Naive B cell (primary cell): ENCODE results near the gene CIT. TPM values are rescaled to one million over a fixed set of nuclear protein-coding genes. Genes with fewer than 3 reads are reported as not detected.

Experiments
- ATAC-seq, 2 donors: fragments of 150-1000 bp; cut with Tn5 transposase; 2 replicates each; pipeline ENCODE4 v1.10.0; 2021; ENCODE audit warnings: low read depth in 2 of 2, mild to moderate bottlenecking in 2 of 2, moderate library complexity in 2 of 2
- DNase-seq: peaks from one replicate; pipeline ENCODE4 v3.0.0; 2022
- H3K27ac Mint-ChIP-seq, 6 donors: one replicate each; pipeline ENCODE4 v1.8.0; 2020 to 2022; ENCODE audit warnings: mild to moderate bottlenecking in 6 of 6, mixed read lengths in 6 of 6, moderate library complexity in 5 of 6, inconsistent platforms in 2 of 6
- H3K27me3 Mint-ChIP-seq, 3 donors: one replicate each; pipeline ENCODE4 v1.8.0; 2021 to 2022; ENCODE audit warnings: mixed read lengths in 3 of 3, mild to moderate bottlenecking in 1 of 3
- H3K36me3 Mint-ChIP-seq, 2 donors: one replicate each; pipeline ENCODE4 v1.8.0; 2020 to 2022; ENCODE audit warnings: mixed read lengths in 2 of 2, inconsistent platforms in 1 of 2, mild to moderate bottlenecking in 1 of 2
- H3K4me1 Mint-ChIP-seq, 3 donors: one replicate each; pipeline ENCODE4 v1.8.0; 2020 to 2022; ENCODE audit warnings: mixed read lengths in 3 of 3, inconsistent platforms in 1 of 3, mild to moderate bottlenecking in 1 of 3, moderate library complexity in 1 of 3
- H3K4me3 Mint-ChIP-seq, 8 donors: one replicate each; pipeline ENCODE4 v1.8.0; 2020 to 2022; ENCODE audit warnings: mild to moderate bottlenecking in 8 of 8, mixed read lengths in 8 of 8, moderate library complexity in 8 of 8, inconsistent platforms in 2 of 8
- H3K9me3 Mint-ChIP-seq, 7 donors: one replicate each; pipeline ENCODE4 v1.8.0; 2020 to 2022; ENCODE audit warnings: mixed read lengths in 7 of 7, mild to moderate bottlenecking in 5 of 7, inconsistent platforms in 2 of 7, moderate library complexity in 1 of 7
- polyA plus RNA-seq, 6 donors: library from polyadenylated mRNA; unstranded; fragments of 300-500 nt; fragmentation: Illumina TruSeq; gene quantifications; one replicate each; pipeline ENCODE4 v1.2.3, GENCODE V29; 2021; ENCODE audit warnings: low read depth in 6 of 6

CIT gene, protein sequence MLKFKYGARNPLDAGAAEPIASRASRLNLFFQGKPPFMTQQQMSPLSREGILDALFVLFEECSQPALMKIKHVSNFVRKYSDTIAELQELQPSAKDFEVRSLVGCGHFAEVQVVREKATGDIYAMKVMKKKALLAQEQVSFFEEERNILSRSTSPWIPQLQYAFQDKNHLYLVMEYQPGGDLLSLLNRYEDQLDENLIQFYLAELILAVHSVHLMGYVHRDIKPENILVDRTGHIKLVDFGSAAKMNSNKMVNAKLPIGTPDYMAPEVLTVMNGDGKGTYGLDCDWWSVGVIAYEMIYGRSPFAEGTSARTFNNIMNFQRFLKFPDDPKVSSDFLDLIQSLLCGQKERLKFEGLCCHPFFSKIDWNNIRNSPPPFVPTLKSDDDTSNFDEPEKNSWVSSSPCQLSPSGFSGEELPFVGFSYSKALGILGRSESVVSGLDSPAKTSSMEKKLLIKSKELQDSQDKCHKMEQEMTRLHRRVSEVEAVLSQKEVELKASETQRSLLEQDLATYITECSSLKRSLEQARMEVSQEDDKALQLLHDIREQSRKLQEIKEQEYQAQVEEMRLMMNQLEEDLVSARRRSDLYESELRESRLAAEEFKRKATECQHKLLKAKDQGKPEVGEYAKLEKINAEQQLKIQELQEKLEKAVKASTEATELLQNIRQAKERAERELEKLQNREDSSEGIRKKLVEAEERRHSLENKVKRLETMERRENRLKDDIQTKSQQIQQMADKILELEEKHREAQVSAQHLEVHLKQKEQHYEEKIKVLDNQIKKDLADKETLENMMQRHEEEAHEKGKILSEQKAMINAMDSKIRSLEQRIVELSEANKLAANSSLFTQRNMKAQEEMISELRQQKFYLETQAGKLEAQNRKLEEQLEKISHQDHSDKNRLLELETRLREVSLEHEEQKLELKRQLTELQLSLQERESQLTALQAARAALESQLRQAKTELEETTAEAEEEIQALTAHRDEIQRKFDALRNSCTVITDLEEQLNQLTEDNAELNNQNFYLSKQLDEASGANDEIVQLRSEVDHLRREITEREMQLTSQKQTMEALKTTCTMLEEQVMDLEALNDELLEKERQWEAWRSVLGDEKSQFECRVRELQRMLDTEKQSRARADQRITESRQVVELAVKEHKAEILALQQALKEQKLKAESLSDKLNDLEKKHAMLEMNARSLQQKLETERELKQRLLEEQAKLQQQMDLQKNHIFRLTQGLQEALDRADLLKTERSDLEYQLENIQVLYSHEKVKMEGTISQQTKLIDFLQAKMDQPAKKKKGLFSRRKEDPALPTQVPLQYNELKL (N-terminal part only)
- 1 to 10 TPM in 1 of 6 donors, under 1 TPM in 3, not detected in 2; 0.34 to 1.1 (median 0.58) TPM for polyA plus RNA-seq

DNA sequence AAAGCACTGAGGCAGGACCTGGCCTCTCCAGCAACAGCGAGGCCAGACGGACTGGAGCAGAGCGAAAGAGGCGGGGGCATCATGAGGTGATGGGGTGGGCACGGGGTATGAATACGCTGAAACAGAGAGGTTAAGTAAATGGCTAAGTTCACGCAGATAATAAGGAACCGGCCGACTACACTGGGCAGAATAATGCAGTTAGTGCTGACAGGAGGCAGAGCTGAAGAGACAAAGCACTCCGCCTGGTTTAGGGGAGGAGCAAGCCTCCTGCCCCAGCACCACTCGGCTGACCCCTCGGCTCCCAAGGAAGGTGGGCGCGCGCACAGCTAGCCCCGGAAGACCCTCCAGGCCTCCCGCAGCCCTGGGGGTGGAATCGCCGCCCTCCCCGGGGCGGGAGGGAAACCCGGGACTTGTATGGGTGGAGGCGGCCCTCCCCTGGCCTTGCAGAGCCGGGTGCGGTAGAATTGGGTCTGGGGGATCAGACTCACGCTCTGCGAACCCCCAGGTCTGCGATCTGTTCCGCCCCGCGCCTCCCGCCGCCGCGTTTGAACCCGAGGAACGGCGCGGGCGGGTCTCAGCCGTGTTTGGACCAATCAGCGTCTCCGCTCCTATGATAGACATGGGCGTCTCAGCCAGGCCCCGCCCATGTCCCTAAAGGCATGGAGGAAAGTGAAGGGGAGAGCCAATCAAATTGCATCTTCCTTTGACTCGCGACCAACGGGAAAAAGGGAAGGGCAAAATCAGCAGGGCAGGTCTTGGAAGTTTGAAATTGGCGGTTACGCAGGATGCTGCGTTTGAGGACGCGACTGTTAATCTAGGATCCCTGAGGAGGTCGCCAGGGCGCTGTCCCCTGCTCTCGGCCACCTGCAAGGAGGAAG, at the start of gene CIT:
Gene CIT (minus strand): TSS at position 560 of the 878 bp plus-strand sequence. CDS start 1,152 bp downstream, outside the sequence.
- H3K27ac Mint-ChIP-seq = peak within 1 kb of the TSS in 4 of 6 donors; percentile 56 to 79 (median 60)
- peaks cover 0 to 4% (median 0%) of the 10 kb centered on the region in 3 donors for H3K27me3 Mint-ChIP-seq
- peaks cover 9 to 13% (median 11%) of the 10 kb centered on the region in 3 donors for H3K4me1 Mint-ChIP-seq
- no peaks in the 10 kb centered on the region for H3K9me3 Mint-ChIP-seq
- H3K36me3 Mint-ChIP-seq = no peaks in the 10 kb centered on the region
- DNase-seq (peak; percentile 72), ATAC-seq (peak; percentile 99)
- H3K4me3 Mint-ChIP-seq = peak within 1 kb of the TSS; percentile 81 to 94 (median 89)

DNA sequence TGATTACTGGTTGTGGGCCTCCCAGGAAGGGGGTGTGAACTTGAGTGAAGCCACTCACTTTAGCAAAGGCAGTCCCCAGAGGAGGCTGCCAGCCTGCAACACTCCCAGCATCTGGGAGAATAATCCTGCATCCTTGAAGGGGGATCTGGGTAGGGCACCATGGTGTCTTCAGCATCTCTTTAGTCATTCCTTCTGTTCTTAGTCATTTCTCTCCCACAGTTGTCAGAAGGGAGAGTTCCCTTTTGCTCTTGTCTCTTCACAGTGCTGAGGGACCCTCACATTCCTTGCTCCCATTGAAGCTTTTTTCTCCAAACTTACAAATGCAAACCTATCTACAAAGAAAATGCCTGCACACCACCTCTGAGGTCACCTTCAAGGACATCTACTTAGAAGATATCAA, 48.1 kb upstream of the CIT start:
- H3K4me3 Mint-ChIP-seq = no peak overlapping the region

DNA sequence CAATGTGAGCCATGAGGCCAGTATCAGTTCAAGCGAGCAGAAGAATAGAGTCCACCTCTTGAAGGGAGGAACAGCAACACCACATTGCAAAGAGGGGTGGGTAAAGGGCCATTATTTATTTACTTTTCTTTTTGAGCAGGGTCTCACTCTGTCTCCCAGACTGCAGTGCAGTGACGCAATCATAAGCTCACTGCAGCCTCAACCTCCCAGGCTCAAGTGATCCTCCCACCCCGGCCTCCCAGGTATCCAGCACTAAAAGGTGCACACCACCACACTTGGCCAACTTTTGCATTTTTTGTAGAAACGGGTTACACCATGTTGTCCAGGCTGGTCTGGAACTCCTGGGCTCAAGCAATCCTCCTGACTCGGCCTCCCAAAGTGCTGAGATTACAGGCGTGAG, 42.9 kb upstream of the CIT start:
- ATAC-seq = no peak
- no peaks in the 10 kb centered on the region for H3K4me1 Mint-ChIP-seq
- DNase-seq = no peak
- no peaks in the 10 kb centered on the region for H3K9me3 Mint-ChIP-seq
- no peaks in the 10 kb centered on the region for H3K36me3 Mint-ChIP-seq
- peaks cover 17 to 29% (median 18%) of the 10 kb centered on the region in 3 donors for H3K27me3 Mint-ChIP-seq
- no peak overlapping the region for H3K27ac Mint-ChIP-seq
- H3K4me3 Mint-ChIP-seq = no peak overlapping the region

More for the DNA sequence above, 48.1 kb upstream of the CIT start:
- peak overlapping the region in 2 of 6 donors; percentile 3 to 33 for H3K27ac Mint-ChIP-seq
- no peak for DNase-seq
- H3K4me1 Mint-ChIP-seq = no peaks in the 10 kb centered on the region
- no peaks in the 10 kb centered on the region for H3K9me3 Mint-ChIP-seq
- no peaks in the 10 kb centered on the region for H3K36me3 Mint-ChIP-seq
- no peak for ATAC-seq
- H3K27me3 Mint-ChIP-seq = peaks cover 12 to 14% (median 14%) of the 10 kb centered on the region in 3 donors

DNA sequence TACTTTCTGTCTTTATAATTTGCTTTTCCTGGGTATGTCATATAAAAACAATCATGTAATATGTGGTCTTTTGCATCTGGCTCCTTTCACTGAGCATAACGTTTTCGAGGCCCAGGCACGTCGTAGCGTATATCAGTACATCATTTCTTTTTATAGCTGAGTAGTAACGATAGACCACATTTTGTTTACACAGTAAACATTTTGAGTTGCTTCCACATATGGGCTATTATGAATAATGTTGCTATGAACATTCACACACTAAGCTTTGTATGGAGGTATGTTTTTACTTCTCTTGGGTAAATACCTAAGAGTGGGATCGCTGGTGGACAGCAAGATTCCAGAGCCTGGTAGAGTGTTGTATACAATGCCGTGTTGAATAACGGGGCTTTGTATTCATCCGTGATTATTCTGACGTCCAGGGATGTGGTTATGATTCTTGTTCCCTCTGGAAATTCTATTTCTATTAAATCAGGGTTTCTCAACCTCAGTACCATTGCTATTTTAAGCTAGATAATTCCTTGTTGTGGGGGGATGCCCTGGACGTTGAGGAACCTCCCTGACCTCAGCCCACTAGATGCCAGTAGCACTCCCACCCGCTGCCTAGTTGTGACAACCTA, 38.9 kb upstream of the CIT start:
- ATAC-seq = no peak
- Mint-ChIP-seq H3K9me3 (no peaks in the 10 kb centered on the region), H3K27me3 (peaks cover 10 to 21% (median 14%) of the 10 kb centered on the region in 3 donors), H3K36me3 (no peaks in the 10 kb centered on the region), H3K27ac (no peak overlapping the region), H3K4me1 (no peaks in the 10 kb centered on the region), H3K4me3 (no peak overlapping the region)
- no peak for DNase-seq

DNA sequence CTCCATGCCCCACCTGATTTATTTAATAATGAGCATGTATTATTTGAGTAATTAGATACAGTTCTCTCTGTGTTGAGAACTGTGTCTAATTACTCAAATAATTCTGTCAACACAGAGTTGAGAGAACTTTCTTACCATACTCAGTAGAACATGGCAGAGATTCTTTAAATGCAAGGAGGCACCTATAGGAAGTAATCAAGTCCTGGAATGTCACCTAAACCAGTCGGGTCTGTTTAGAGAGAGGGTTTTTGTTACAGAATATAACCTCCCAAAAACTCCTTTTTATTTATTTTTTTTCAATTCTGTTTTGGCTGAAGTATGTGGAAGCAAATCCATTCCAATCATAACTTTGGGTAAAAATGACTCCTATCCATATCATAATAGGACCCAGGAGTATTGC, 37.5 kb upstream of the CIT start:
- Mint-ChIP-seq H3K27me3 (peaks cover 9 to 22% (median 17%) of the 10 kb centered on the region in 3 donors), H3K9me3 (no peaks in the 10 kb centered on the region), H3K4me3 (no peak overlapping the region), H3K4me1 (no peaks in the 10 kb centered on the region), H3K36me3 (no peaks in the 10 kb centered on the region), H3K27ac (no peak overlapping the region)
- no peak for DNase-seq
- ATAC-seq = no peak

DNA sequence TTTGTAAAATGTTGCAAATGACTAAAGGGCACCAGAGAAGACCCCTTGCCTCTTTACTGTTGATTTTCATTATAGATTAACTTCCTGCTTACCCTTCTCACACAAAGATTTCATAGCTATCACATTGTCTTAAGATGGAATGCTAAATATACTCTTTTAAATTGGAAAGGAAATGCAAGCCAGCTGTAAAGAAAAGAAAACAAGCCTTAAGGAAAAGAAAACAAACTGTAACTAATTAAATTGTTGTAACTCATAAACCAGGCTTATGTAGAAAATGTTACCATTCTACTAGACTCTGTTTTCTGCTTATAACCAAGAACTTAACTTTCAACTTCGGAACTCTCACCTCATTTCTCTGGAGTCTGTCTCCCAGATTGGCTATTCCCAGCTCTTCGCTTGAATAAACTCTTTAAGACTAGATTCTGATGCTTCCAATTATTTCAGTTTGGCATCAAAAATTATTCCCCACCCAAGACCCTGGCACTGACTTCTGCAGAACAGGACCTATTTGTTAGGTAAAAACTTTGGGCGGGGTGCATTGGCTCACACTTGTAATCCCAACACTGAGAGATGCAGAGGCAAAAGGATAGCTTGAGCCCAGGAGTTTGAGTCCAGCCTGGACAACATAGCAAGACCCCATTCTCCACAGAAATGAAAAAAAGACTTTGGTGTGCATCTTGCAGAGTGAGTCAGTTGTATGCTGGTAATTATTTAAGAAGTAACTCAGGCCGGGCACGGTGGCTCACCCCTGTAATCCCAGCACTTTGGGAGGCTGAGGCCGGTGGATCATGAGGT, 36.6 kb upstream of the CIT start:
- Mint-ChIP-seq H3K27ac (no peak overlapping the region), H3K36me3 (no peaks in the 10 kb centered on the region), H3K4me3 (no peak overlapping the region), H3K27me3 (peaks cover 9 to 24% (median 17%) of the 10 kb centered on the region in 3 donors), H3K4me1 (no peaks in the 10 kb centered on the region), H3K9me3 (no peaks in the 10 kb centered on the region)
- no peak for DNase-seq
- ATAC-seq = no peak

DNA sequence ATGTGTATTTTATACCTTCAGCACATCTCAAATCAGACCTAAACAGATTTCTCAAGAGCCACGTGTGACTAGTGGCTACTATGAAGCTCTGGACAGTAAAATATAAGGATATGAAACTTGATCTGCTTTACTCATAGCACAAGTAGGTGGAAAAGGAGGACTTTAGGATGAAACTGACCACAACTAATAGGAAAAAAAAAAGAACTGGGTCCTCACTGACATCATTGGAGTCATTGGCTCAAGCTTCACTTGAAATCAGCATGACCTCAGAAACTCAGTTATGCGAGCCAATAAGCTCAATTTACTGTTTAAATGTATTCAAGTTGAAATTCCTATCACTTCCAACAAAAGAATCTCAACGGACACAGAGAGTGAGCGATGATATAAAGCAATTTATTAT, 34.1 kb upstream of the CIT start:
- Mint-ChIP-seq H3K4me1 (no peaks in the 10 kb centered on the region), H3K36me3 (no peaks in the 10 kb centered on the region), H3K4me3 (no peak overlapping the region), H3K9me3 (no peaks in the 10 kb centered on the region), H3K27me3 (peaks cover 4 to 24% (median 8%) of the 10 kb centered on the region in 3 donors), H3K27ac (peak overlapping the region in 1 of 6 donors; percentile 33)
- DNase-seq (no peak), ATAC-seq (no peak)

DNA sequence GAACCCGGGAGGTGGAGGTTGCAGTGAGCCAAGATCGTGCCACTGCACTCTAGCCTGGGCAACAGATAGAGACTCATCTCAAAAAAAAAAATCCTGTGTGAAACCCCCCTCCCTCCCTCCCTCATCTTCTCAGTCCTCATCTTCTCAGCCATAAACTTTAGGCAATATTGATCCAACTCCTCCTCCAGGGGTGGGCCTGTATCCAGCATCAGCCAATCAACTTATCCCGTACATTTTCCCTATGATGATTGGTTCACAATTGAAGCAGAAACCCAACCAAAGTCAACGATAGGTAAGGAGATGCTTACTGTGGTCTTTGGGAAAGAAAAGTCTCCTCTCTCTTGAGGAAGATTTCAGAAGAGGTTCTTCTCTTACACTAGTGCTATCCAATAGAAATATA, 33.5 kb upstream of the CIT start:
- Mint-ChIP-seq H3K27ac (no peak overlapping the region), H3K4me3 (no peak overlapping the region), H3K27me3 (peaks cover 0 to 19% (median 2%) of the 10 kb centered on the region in 3 donors), H3K36me3 (no peaks in the 10 kb centered on the region), H3K9me3 (no peaks in the 10 kb centered on the region), H3K4me1 (no peaks in the 10 kb centered on the region)
- DNase-seq (no peak), ATAC-seq (no peak)

DNA sequence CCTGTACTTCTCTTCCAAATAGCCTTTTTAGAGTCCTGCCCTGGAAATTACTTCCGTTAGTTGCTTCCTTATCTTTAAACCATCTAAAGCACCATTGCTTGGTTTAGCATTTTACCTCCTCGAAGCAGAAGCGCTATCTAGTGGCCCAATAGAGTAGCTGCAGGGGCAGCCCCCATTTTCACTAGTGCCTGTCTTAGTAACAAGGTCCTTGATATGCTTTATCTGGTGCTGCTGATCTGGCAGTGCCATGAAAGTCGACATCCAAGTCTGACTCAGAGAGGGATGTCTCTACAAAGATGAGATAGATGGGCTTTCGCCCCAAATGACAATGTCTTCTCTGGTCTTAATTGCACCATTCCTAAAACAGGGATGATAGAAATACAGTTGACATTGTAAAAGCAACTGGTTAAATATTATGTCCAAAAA, 25.0 kb upstream of the CIT start:
- DNase-seq (peak; percentile 36), ATAC-seq (peak; percentile 77 to 82)
- Mint-ChIP-seq H3K36me3 (no peaks in the 10 kb centered on the region), H3K27me3 (peaks cover 4 to 8% (median 6%) of the 10 kb centered on the region in 3 donors), H3K4me1 (peaks cover 0 to 4% (median 0%) of the 10 kb centered on the region in 3 donors), H3K9me3 (no peaks in the 10 kb centered on the region), H3K27ac (no peak overlapping the region), H3K4me3 (no peak overlapping the region)

DNA sequence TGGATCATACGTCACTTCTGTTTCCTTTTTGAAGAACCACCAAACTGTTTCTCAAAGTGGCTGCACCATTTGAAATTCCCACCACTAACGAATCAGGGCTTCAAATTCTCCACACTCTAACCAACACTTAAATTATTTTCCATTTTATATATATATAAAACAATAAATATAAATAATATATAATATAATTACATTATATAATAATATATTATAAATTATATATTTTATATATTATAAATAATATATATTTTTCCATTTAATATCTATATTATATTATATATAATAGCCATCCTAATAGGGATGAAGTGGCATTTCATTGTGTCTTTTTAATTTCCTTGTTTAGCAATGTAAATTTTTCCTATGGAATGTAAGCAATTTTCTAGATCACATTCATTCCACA, 24.6 kb upstream of the CIT start:
- Mint-ChIP-seq H3K4me3 (no peak overlapping the region), H3K9me3 (no peaks in the 10 kb centered on the region), H3K36me3 (no peaks in the 10 kb centered on the region), H3K27me3 (peaks cover 4 to 8% (median 6%) of the 10 kb centered on the region in 3 donors), H3K27ac (no peak overlapping the region), H3K4me1 (peaks cover 0 to 4% (median 0%) of the 10 kb centered on the region in 3 donors)
- DNase-seq (no peak), ATAC-seq (no peak)

DNA sequence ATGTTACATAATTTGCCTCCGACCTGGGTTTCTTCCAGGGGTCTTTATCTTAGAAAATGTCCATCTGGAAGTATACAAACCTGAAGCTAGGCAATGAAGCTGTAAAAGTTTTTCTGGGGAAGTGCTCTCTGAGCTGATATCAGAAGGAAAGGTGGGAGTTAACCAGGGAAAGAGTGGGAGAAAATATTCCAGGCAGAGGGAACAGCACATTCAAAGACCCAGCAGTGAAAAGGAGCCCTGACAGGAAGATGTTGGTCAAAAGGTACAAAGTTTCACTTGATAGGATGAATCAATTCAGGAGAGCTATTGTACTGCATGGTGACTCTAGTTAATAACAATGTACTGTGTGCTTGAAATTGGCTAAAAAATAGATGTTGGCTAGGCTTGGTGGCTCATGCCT, 17.8 kb upstream of the CIT start:
- Mint-ChIP-seq H3K4me3 (no peak overlapping the region), H3K4me1 (no peaks in the 10 kb centered on the region), H3K9me3 (peaks cover 0 to 3% (median 0%) of the 10 kb centered on the region in 7 donors), H3K36me3 (no peaks in the 10 kb centered on the region), H3K27ac (no peak overlapping the region), H3K27me3 (peaks cover 4 to 20% (median 12%) of the 10 kb centered on the region in 3 donors)
- DNase-seq (no peak), ATAC-seq (no peak)
